ENCODE results near the gene PARD6B.

DNA sequence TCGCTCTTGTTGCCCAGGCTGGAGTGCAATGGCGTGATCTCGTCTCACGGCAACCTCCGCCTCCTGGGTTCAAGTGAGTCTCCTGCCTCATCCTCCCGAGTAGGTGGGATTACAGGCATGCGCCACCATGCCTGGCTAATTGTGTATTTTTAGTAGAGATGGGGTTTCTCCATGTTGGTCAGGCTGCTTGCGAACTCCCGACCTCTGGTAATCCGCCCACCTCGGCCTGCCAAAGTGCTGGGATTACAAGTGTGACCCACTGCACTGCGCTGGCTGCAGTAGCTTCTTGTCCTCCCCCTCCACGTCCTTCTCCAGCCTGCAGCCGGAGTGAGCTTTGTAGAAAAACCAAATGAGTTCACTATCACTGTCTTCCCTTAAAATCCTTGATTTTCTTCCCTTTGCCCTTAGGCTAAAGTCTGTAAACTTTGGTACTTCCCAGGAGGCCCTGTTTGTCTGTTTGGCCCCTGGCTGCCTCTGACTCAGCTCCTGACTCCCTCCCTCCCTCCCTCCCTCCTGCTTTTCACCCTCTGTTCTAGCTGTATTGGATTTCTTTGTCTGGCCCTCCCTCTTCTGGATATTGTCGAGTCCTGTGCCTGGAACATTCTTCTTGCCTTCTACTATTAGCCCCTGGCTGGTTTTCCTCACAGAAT lies 12.9 kb downstream of the PARD6B start:
- TF ChIP-seq, protein P1, sequence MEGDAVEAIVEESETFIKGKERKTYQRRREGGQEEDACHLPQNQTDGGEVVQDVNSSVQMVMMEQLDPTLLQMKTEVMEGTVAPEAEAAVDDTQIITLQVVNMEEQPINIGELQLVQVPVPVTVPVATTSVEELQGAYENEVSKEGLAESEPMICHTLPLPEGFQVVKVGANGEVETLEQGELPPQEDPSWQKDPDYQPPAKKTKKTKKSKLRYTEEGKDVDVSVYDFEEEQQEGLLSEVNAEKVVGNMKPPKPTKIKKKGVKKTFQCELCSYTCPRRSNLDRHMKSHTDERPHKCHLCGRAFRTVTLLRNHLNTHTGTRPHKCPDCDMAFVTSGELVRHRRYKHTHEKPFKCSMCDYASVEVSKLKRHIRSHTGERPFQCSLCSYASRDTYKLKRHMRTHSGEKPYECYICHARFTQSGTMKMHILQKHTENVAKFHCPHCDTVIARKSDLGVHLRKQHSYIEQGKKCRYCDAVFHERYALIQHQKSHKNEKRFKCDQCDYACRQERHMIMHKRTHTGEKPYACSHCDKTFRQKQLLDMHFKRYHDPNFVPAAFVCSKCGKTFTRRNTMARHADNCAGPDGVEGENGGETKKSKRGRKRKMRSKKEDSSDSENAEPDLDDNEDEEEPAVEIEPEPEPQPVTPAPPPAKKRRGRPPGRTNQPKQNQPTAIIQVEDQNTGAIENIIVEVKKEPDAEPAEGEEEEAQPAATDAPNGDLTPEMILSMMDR (IDR thresholded peaks at IDR 0.05; ENCODE audit: insufficient read depth, low read depth, low read length), result peak; percentile 15
- no peak for TF ChIP-seq EZH2 (IDR thresholded peaks at IDR 0.05; ENCODE audit: insufficient read depth, low read length)

Measured in astrocyte (in vitro differentiated cells and primary cell).